Measurements from ENCODE around the gene DNMBP. TPM values are rescaled to one million over a fixed set of nuclear protein-coding genes. Genes with fewer than 3 reads are reported as not detected.

The DNMBP gene
- total RNA-seq, 1 experiment from 2014 or later = 60.3 TPM

GRCh38 chr10:100022403-100022802 is 12.7 kb upstream of the DNMBP start:
- CTCF ChIA-PET = interaction anchor here (1.2 to 3.4 kb wide), 3 partner anchors 14 to 23 kb away, joined by 3 to 26 read pairs (median 17); partner anchors contain the start of gene DNMBP
- Histone ChIP-seq H3K9ac (ENCODE audit: low read length) (no peak overlapping the region), H3K36me3 (ENCODE audit: control insufficient read depth in 1 of 2, insufficient read depth in 2 of 2, low read length in 2 of 2) (no peaks in the 10 kb centered on the region), H3K4me2 (ENCODE audit: low read length) (peak overlapping the region; percentile 36), H2AFZ (ENCODE audit: low read depth, low read length, poor library complexity, severe bottlenecking) (peak overlapping the region; percentile 91), H3K79me2 (ENCODE audit: insufficient read depth, low read length) (no peaks in the 10 kb centered on the region), H3K27me3 (ENCODE audit: insufficient read depth, low read length) (no peaks in the 10 kb centered on the region), H3K4me1 (ENCODE audit: control insufficient read depth in 1 of 2, insufficient read depth in 2 of 2, low read length in 2 of 2) (peaks cover 13 to 31% of the 10 kb centered on the region in 2 experiments), H4K20me1 (ENCODE audit: insufficient read depth) (no peaks in the 10 kb centered on the region), H3K27ac (ENCODE audit: low read depth, low read length) (no peak overlapping the region), H3K4me3 (replicated peaks in 1 of 2; ENCODE audit: low read depth in 1 of 2, low read length in 2 of 2) (no peak overlapping the region), H3K9me3 (ENCODE audit: control insufficient read depth in 1 of 2, insufficient read depth in 1 of 2, low read depth in 1 of 2, low read length in 2 of 2) (peaks cover 0 to 1% of the 10 kb centered on the region in 2 experiments; a peak in 1 of 4 replicates), H3K9me2 (ENCODE audit: insufficient read depth) (no peaks in the 10 kb centered on the region)
- RAD21 ChIA-PET (ENCODE audit: low non-redundant PET in 1 of 2, low total read pairs in 2 of 2, uncharacterized antibody in 2 of 2, unreplicated experiment in 2 of 2) = no interaction called here
- intact Hi-C loops (cut with micrococcal nuclease) = no loop called here
- no peak for TF ChIP-seq CBX3 (IDR thresholded peaks at IDR 0.05; ENCODE audit: low read depth)
- no peak for TF ChIP-seq EZH2 (IDR thresholded peaks at IDR 0.05)
- TF ChIP-seq TCF7L2 (IDR thresholded peaks at IDR 0.05; ENCODE audit: borderline replicate concordance, extremely low read depth, insufficient read depth, insufficient read length) = no peak
- BruUV-seq (replicated peaks) = no TSS peak
- no peak for ATAC-seq
- POLR2A ChIA-PET = interaction anchor here (1.3 to 2.0 kb wide), 2 partner anchors 16 to 22 kb away, joined by 4 to 5 read pairs; no protein-coding TSS in a partner anchor
- DNase-seq (ENCODE audit: low read depth, low spot score) = no peak

GRCh38 chr10:100021322-100021721 is 11.6 kb upstream of the DNMBP start:
- Histone ChIP-seq H3K79me2 (ENCODE audit: insufficient read depth, low read length) (no peaks in the 10 kb centered on the region), H2AFZ (ENCODE audit: low read depth, low read length, poor library complexity, severe bottlenecking) (peak overlapping the region; percentile 90), H3K9ac (ENCODE audit: low read length) (no peak overlapping the region), H3K4me3 (replicated peaks in 1 of 2; ENCODE audit: low read depth in 1 of 2, low read length in 2 of 2) (no peak overlapping the region), H3K9me2 (ENCODE audit: insufficient read depth) (no peaks in the 10 kb centered on the region), H3K4me2 (ENCODE audit: low read length) (no peak overlapping the region), H3K4me1 (ENCODE audit: control insufficient read depth in 1 of 2, insufficient read depth in 2 of 2, low read length in 2 of 2) (peaks cover 13 to 31% of the 10 kb centered on the region in 2 experiments), H4K20me1 (ENCODE audit: insufficient read depth) (no peaks in the 10 kb centered on the region), H3K9me3 (ENCODE audit: control insufficient read depth in 1 of 2, insufficient read depth in 1 of 2, low read depth in 1 of 2, low read length in 2 of 2) (no peaks in the 10 kb centered on the region), H3K27ac (ENCODE audit: low read depth, low read length) (no peak overlapping the region), H3K27me3 (ENCODE audit: insufficient read depth, low read length) (no peaks in the 10 kb centered on the region), H3K36me3 (ENCODE audit: control insufficient read depth in 1 of 2, insufficient read depth in 2 of 2, low read length in 2 of 2) (no peaks in the 10 kb centered on the region)
- ChIA-PET CTCF (interaction anchor here (1.3 to 3.4 kb wide), 3 partner anchors 13 to 24 kb away, joined by 3 to 26 read pairs (median 17); partner anchors contain the start of gene DNMBP), POLR2A (interaction anchor here (0.9 to 2.0 kb wide), 3 partner anchors 15 to 99 kb away, joined by 3 to 5 read pairs (median 4); no protein-coding TSS in a partner anchor), RAD21 (ENCODE audit: low non-redundant PET in 1 of 2, low total read pairs in 2 of 2, uncharacterized antibody in 2 of 2, unreplicated experiment in 2 of 2) (no interaction called here)
- BruUV-seq (replicated peaks) = no TSS peak
- ATAC-seq (peak; percentile 57), DNase-seq (ENCODE audit: low read depth, low spot score) (no peak)
- no peak for TF ChIP-seq TCF7L2 (IDR thresholded peaks at IDR 0.05; ENCODE audit: borderline replicate concordance, extremely low read depth, insufficient read depth, insufficient read length)
- no peak for TF ChIP-seq ZFX (IDR thresholded peaks at IDR 0.05)
- peak; percentile 20; the same call in 1 of the 2 replicates for TF ChIP-seq SP1 (IDR thresholded peaks at IDR 0.05; ENCODE audit: low read depth)
- TF ChIP-seq SRF (IDR thresholded peaks at IDR 0.05; ENCODE audit: low read depth) = peak; percentile 96
- TF ChIP-seq EZH2phosphoT487 (IDR thresholded peaks at IDR 0.05; ENCODE audit: borderline replicate concordance) = no peak
- TF ChIP-seq REST (IDR thresholded peaks at IDR 0.05; ENCODE audit: low read depth) = no peak
- TF ChIP-seq ZBTB33 (IDR thresholded peaks at IDR 0.05; ENCODE audit: extremely low read depth, insufficient replicate concordance, low read length) = no peak
- TF ChIP-seq CEBPB (IDR thresholded peaks at IDR 0.05; ENCODE audit: low read depth) = no peak
- TF ChIP-seq EZH2 (IDR thresholded peaks at IDR 0.05) = no peak
- intact Hi-C loops (cut with micrococcal nuclease) = no loop called here
